ENCODE measurements around the gene UTP11. TPM values are rescaled to one million over a fixed set of nuclear protein-coding genes. Genes with fewer than 3 reads are reported as not detected.
"Not testable (repeated sequence)": the region's sequence is repeated elsewhere in the genome, so short reads cannot be mapped to it uniquely, and the experiment has no call there.

UTP11 gene, protein sequence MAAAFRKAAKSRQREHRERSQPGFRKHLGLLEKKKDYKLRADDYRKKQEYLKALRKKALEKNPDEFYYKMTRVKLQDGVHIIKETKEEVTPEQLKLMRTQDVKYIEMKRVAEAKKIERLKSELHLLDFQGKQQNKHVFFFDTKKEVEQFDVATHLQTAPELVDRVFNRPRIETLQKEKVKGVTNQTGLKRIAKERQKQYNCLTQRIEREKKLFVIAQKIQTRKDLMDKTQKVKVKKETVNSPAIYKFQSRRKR
- total RNA-seq (2014; rRNA removed; shearing (Covaris generic)), result 69.8 and 102 TPM in 2 replicates

DNA sequence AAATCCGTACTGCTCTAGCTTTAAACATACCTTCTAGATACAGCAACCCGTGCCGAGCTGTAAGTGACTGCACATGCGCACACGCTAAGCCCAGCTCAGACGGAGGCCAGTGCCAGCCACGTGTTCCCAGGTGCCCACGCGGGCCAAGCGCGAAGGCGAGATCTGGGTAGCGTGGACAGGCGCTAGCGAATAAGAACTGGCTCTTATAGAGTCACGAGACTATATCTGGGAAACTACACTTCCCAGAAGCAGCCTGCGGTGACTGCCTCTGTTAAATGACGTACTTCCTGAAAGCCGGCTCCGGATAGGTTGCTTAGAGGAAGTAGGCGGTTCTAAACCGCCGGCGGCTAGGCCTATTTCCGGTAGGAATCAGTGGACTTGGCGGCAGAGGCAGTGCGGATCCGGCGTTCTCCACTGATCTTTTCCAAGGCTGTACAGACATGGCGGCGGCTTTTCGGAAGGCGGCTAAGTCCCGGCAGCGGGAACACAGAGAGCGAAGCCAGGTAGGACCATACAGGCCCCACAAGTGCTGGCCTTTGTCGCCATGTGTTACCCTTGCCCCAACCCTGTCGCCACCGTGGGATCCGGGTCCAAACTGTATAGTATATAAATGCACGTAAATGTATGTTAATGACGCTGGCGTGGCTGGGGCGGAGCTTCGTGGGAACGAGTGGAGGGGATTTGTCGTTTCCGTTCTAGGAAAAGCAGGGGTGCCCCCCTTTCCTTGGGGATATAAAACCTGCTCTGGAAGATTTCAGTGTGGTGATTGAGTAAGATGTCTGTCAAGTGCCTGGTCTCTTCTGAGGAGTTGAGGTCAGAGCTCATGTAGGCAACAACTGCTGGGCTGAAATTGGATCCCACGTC is at the start of gene UTP11:
UTP11 (plus strand) TSS at position 372 of the 864 bp plus-strand sequence; CDS start at position 441, 69 bp downstream.
- DNase-seq (ENCODE audit: low spot score), result peak; percentile 94

DNA sequence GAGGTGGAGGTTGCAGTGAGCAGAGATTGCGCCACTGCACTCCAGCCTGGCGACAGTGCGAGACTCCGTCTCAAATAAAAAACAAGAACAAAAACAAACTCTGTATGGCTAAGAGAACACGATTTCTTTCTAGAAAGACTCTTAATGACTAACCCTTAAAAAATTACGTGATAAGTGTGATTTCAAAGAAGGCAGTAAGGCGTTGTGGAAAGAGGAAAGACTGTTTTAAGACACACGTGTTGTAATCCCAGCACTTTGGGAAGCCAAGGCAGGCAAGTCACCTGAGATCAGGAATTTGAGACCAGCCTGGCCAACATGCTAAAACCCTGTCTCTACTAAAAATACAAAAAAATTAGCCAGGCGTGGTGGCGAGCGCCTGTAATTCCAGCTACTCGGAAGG is 48.4 kb upstream of the UTP11 start:
- not testable (repeated sequence) for DNase-seq (ENCODE audit: low spot score)

DNA sequence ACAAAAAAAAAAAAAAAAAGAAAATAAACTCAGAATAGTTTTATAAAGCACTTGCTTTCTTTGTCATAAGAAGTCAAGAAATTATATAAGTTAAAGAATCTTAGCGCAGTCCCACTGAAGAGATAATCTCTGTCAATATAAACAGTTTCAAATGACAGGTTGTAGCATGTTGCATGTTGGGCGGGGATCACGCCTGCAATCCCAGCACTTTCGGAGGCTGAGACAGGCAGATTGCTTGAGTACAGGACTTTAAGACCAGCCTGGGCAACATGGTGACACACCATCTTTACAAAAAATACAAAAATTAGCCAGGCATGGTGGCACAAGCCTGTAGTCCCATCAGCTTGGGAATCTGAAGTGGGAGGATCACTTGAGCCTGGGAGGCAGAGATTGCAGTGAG is 47.2 kb upstream of the UTP11 start:
- DNase-seq (ENCODE audit: low spot score), result no peak

DNA sequence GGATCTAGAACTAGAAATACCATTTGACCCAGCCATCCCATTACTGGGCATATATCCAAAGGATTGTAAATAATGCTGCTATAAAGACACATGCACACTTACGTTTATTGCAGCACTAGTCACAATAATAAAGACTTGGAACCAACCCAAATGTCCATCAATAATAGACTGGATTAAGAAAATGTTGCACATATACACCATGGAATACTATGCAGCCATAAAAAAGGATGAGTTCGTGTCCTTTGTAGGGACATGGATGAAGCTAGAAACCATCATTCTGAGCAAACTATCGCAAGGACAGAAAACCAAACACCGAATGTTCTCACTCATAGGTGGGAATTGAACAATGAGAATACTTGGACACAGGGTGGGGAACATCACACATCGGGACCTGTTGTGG is 38.9 kb upstream of the UTP11 start:
- DNase-seq (ENCODE audit: low spot score), result not testable (repeated sequence)

DNA sequence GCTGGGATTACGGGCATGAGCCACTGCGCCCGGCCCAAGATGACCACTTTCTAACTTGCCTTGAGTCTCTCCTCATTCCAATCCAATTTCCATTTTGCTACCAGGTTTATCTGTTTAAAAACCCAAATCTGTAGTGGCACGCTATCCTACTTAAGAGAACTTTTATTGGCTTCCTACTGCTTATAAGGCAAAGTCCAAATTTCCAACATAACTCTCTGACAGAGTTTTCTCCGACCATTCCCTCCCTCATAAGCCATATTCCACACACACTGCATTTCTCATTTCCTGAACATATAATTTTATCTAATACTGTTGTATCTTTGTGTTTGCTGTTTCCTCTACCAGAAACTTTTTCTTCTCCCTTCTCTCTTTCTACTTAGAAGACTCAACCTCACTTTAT is 38.0 kb upstream of the UTP11 start:
- no peak for DNase-seq (ENCODE audit: low spot score)

DNA sequence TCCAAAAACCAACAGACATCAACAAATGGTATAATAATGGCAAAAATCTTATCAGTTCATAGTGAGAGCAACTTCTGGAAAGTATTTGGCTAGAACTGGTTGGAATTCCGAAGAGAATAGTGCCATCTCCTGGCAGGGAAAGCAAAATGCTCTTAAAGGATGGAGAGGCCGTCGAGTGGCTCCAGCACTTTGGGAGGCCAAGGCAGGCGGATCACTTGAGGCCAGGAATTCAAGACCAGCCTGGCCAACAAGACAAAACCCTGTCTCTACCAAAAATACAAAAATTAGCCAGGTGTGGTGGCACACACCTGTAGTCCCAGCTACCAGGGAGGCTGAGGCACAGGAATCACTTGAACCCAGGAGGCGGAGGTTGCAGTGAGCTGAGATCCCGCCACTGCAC is 37.5 kb upstream of the UTP11 start:
- peak; percentile 26 for DNase-seq (ENCODE audit: low spot score)

DNA sequence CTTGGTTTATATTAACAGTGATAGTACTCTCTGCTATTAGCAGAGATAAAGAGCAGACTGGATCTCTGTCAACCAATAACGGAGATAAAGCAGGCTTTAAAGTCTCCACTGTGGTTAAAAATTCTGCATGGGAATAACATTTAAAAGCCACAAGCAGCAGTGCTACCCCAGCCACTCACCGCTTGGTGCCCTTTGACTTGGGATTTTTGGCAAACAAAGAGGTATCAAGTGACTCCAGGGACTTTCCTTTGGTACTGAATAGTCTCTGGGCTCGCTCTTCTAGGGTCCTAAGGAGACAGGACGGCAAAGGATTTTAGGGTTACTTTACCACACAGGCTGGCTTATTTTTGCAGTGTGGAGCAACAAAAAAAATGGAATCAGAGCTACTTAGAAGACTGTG is 34.0 kb upstream of the UTP11 start:
- DNase-seq (ENCODE audit: low spot score), result no peak

DNA sequence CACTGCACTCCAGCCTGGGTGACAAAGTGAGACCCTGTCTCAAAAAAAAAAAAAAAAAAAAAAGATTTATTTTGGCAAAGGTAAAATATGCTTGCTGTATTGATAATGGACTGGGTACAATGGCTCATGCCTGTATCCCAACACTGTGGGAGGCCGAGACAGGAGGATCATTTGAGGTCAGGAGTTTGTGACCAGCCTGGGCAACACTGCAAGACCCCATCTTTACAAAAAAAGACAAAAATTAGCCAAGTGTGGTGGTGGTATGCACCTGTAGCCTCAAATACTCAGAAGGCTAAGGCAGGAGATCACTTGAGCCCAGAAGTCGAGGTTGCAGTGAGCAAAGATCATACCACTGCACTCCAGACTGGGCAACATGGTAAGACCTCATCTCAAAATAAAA is 29.0 kb upstream of the UTP11 start:
- DNase-seq (ENCODE audit: low spot score), result no peak

DNA sequence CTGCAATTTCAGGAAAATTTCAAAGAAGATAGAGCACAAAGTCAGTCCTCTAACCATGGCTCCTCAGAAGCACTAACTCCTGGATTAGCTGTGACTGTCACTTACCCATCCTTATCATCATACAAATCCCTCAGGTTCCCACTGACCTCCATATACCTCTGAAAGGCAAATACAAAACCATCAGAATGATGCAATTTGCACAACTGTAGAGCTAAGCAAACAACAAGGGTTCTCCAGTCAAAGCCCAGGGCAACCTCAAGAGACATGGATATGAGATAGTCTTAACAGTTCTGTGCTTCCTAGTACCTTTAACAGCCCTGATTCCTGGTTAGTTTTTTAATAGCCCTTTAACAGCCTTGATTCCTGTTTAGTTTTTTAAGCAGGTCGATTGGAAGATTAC is 24.9 kb upstream of the UTP11 start:
- no peak for DNase-seq (ENCODE audit: low spot score)

DNA sequence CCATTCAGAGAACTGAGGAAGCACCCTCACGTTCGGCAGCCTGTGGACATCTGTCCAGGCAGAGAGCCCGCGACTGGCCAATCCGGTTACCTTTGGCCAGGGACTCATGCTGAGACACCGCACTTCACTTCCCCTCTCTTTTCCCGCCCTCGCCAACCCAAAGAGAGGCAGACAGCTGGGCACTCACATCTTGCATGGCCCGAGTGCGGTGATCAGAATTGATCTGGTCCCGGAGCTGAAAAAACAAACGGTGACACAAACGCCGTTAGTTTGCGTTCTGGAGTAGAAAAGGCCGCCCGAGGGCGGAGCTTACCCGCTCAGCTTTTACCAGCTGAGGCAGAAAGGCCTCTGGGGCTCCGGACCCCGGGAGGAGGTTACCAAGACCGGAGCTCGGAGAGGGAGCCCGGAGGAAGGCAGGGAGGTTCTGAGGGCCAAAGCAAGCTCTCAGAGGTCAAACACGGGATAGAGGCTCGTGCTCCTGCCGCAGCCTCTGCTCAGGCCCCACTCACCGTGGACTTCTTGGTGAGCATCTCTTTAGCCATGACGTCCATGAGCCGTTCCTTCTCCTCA is 23.1 kb upstream of the UTP11 start:
- peak; percentile 21 for DNase-seq (ENCODE audit: low spot score)

DNA sequence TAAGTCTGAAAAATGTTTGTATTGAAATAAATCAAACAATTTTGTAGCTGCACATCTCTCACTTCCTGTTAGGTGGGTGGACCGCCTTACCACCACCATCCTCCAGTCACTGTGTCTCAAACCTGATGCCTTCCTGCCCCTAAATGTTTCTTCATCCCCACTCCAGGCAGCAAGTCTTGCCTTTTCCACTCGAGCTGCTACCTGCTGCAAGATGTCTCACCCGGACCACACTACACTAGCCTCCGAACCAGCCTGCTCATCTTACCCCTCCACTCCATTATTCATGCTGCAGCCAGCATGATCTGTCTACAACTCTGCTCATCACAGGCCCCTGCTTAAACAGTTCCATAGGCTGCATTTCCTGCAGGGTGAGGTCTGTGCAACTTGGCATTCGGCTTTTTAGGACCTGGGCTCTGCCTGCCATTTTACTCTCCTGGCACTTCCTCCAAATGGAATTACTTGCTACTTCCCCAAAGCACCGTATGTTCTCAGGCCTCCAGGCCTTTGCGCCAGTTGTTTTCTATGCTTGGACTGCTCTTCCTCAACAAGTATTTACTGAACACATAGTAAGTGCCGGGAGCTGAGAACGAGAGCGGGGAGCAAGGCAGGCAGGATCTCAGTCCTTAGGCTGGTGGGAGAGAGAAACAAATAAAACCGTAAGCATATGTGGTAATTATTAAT is 17.5 kb upstream of the UTP11 start:
- no peak for DNase-seq (ENCODE audit: low spot score)

DNA sequence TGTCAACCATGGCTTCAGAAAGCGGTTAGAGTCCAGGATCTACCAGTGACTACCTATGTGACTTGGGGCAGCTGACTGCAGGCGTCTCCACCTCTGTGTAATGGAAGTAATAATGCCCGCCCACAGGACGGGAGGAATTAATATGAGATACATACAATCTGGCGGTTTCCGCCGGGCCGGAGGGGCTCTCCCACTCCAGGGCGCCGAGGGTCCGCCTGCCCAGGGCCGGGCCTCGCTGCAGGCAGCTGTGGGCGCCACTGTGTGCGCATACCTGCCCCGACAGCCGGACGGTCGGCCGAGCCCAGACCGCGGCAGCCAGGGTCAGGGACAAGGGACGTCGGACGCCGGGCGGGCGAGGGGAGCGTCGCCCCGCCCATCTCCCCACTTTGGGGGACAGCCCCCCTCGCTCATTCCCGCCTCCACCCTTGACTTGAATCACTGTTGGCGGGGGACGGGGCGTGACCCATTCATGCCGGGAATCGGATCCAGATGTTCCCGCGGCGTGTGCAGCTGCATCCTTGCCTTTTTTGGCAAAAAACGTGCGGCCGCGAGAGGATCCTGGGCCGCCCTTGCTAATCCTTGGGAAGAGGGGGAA is 16.7 kb upstream of the UTP11 start:
- no peak for DNase-seq (ENCODE audit: low spot score)

DNA sequence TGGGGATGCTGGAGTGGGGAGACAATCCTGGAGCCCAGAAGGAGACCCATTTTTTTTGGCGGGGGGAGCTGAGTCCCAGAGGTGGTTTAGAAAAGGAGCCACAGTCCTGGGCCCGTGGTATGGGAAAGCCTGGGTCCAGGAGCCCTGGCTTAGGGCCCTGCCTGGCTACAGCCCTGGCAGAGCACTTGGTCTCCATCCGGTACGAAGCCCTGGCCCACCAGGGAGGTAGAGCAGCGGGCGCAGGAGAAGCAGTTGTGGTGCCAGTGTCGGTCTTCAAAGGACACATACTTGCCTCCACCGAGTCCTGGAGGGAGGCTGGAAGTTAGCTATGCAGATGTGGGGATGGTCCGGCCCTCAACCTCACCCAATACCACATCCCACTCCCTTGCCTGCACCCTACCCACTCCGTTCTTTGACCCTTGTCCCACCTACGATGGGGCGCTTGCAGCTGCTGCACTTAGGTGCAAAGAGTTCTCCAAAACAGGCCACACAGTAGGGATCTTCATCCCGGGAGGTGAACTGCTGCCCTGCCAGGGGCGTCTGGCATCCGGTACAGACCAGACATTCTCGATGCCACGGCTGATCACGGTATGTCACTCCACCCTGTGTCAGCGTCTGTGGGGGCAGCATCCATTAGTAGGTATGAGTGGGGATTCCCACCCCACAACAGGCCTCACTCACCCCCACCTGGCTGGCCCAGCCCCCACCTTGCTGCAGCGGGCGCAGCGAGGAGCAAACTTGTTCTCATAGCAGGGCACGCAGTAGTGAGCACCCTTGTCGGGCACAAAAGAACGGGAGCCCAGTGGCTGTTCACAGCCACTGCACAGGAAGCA is 15.1 kb upstream of the UTP11 start:
- DNase-seq (ENCODE audit: low spot score), result no peak

DNA sequence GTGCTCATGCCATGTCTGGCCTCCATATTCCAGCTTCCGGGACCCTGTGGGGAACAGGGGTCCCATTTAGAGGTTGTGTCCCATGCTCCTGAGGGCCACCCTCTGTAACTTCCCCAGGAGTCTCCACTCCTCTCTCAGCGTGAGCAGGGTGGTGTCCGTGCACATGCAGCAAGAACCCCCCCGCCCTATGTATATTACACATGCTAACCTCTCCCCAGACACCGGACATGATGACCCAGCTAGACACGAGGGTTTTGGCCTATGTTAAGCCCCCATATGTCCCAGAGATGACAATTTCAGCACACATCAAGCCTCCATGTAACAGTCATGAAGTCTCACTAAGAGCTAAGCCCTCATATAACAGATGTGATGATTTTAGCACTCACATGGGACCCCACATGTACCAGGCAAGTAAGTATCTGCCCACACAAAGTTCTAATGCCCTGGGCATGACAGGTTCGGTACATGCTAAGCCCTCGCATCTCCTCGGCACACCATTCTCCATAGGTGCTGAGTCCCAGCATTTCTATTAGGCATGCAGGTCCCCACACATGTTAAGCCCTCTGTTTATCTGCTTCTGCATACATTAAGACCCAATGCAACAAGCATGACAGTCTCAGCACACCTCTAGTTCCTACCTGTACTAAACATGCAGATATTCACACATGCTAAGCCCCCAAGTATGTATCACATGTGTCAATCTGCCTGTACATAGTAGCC is 14.3 kb upstream of the UTP11 start:
- no peak for DNase-seq (ENCODE audit: low spot score)

DNA sequence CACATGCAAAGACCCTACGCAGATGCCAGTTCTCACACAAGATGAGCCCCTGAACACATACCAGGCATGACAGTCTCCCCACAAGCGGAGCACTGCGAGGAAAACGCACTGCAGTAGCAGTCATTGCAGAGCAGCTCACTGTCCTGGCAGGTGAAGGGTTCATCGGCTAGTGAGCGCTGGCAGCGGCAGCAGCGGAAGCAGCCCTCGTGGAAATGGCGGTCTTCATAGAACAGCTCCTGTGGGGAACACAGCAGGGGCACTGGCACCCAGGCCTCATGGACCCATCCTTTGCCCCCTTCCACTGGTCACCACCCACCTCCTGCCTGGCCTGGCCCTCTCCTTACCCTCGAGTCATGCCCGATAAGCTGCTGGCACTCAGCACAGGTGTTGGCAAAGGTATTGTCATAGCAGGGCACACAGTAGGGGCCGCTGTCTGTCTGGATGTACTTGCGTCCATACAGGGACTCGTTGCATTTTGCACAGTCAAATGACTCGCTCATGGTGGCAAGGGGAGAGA is 13.6 kb upstream of the UTP11 start:
- DNase-seq (ENCODE audit: low spot score), result no peak

DNA sequence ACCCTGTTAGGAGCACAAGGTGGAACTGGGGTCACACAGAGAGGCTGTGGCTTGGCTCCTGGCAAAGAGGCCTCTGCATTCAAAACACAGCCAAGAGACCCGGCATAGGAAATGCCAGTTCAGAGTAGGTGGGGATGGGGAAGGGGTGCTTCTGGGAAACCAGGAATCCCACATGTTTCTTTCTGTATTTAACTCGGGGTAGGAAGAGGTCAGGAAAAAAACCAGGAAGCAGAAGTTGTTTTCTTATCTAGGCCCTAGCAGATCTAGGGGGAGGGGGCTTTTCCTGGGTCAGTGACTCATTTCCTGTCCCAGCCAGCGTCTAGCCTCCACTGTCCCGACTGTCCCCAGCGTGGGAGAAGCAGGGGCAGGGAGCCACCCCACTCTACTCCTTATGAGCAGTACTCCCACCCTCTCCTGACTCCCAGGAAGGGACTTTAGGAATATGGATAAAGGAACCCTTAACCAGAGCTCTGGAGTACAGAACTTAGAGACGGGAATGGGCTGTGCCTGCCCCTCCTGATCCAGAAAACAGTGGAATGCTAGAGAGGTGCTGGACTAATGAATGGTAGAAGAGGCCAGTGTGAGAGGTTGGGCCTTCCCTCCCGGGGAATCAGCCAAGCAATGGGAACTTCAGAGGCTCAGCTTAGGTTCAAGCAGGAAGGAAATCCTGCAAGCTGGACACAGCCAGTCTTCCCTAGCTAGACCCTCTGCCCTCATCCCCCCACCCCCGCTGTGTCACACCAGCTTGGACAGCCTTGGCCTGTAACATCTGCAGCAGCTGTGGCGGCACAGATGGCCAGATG is 12.9 kb upstream of the UTP11 start:
- DNase-seq (ENCODE audit: low spot score), result peak; percentile 82

DNA sequence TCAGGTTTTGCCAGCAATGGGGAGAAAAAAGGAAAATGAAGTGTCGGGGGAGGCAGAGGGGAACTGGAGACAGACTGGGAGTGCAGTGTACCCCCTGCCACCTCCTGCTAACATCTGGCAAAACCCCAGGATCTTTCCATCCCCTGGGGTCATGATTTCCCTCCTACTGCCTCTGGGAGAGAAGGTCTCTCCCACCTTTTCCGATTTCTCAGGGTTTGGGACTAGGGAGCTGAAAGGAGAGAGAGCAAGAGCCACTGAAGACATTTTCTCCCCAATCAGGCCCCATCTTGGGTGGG is 12.4 kb upstream of the UTP11 start:
- DNase-seq (ENCODE audit: low spot score), result no peak

DNA sequence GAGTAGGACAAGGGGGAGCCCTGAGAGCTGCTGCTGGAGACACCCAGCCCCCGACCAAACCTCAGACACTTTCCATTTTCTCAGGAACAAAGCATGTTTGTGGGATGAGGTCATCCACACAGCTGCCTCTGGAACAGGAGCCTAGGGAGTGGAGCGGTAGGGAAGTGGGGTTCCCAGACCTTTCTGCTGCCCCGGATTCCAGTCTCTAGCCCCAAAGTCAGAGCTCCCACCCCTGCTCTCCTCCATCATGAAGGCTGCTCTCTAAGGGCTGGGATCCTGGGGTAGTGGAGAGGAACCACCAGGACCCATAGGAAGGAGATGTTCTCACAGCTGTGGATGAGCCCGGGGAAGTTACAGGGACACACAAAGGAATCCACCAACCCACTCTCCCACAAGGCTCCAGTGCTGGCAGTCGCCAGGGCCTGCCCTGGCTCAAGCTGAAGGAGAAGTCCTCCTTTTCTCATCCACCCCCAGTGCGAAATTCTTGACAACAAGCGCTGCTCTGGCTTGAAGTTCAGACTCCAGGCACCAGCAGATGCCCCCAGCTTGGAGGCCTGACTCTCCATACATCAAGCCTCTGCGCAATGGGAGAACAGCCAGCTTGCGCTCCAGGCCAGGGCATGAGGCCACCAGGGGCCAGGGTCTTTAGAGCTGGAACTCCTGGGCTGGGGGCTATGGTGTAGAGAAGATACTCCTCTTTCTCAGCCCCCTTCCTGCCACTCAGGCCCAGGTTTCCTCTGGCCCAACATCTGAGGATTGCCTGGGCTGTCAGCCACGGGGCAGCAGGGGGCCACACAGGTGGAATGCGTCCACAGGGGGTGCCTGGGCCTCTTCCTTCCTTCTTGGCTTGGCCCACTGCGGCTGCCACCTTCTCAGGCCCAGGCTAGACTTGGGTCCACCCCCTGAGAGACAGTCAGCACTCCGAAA is 11.7 kb upstream of the UTP11 start:
- peak; percentile 83 for DNase-seq (ENCODE audit: low spot score)
